ENCODE results near the gene CDK13. TPM values are rescaled to one million over a fixed set of nuclear protein-coding genes. Genes with fewer than 3 reads are reported as not detected.

CDK13 gene
- polyA plus RNA-seq, 1 experiment, result 24.1 TPM

DNA sequence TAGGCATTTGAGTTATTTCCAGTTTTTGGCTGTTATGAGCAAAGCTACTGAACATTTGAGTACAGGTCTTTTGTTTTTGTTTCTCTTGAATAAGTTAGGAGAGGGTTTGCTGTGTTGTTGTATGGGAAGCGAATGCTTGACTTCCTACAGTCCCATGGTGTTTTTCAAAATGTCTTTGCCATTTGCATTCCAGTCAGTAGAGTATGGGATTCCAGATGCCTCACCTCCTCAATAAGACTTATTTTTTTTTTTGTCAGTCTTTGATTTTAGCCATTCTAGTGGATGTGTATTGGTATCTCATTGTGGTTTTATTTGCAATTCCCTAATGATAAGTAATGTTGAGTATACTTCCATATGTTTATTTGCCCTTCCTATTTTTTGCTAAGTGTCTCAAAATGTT is 19.4 kb downstream of the CDK13 start:
- Histone ChIP-seq H3K4me3 (ENCODE audit: low read depth, low read length) (no peak overlapping the region), H3K36me3 (ENCODE audit: control insufficient read depth, insufficient read depth, low read length) (no peaks in the 10 kb centered on the region; the same call in 1 of the 2 replicates), H3K27me3 (ENCODE audit: control insufficient read depth, insufficient read depth, low read length) (no peaks in the 10 kb centered on the region)
- CTCF ChIA-PET, result interaction anchor here (0.7 kb wide), 1 partner anchor 14 kb away, joined by 3 read pairs; no protein-coding TSS in a partner anchor
- no peak for DNase-seq (ENCODE audit: low read depth)
- POLR2A ChIA-PET, result no interaction called here
- TF ChIP-seq, protein P1, sequence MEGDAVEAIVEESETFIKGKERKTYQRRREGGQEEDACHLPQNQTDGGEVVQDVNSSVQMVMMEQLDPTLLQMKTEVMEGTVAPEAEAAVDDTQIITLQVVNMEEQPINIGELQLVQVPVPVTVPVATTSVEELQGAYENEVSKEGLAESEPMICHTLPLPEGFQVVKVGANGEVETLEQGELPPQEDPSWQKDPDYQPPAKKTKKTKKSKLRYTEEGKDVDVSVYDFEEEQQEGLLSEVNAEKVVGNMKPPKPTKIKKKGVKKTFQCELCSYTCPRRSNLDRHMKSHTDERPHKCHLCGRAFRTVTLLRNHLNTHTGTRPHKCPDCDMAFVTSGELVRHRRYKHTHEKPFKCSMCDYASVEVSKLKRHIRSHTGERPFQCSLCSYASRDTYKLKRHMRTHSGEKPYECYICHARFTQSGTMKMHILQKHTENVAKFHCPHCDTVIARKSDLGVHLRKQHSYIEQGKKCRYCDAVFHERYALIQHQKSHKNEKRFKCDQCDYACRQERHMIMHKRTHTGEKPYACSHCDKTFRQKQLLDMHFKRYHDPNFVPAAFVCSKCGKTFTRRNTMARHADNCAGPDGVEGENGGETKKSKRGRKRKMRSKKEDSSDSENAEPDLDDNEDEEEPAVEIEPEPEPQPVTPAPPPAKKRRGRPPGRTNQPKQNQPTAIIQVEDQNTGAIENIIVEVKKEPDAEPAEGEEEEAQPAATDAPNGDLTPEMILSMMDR (IDR thresholded peaks at IDR 0.05; ENCODE audit: insufficient read depth, low read depth, low read length), result no peak

DNA sequence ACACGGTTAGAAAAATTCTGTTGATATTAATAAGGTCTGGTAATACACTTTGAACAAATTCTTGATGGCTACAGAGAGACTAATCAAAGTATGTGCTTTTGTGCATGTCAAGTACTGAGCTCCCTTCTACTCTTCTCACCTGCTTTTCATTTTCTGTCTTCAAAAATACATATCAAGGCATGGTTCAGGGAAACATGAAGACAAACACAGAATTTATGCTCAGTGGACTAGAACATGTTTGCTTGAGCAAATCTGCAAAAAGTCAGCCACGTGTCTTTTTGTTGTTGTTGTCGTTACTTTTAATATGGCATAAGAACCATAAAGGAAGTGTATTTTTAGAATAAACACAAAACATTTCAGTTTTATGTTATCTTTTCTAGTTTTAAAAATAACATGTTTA is 21.9 kb downstream of the CDK13 start:
- POLR2A ChIA-PET, result no interaction called here
- CTCF ChIA-PET, result interaction anchor here (0.7 kb wide), 1 partner anchor 1419 kb away, joined by 3 read pairs; no protein-coding TSS in a partner anchor
- no peak for DNase-seq (ENCODE audit: low read depth)
- TF ChIP-seq, protein P1 (IDR thresholded peaks at IDR 0.05; ENCODE audit: insufficient read depth, low read depth, low read length), result no peak
- Histone ChIP-seq H3K36me3 (ENCODE audit: control insufficient read depth, insufficient read depth, low read length) (no peaks in the 10 kb centered on the region; the same call in 1 of the 2 replicates), H3K27me3 (ENCODE audit: control insufficient read depth, insufficient read depth, low read length) (no peaks in the 10 kb centered on the region), H3K4me3 (ENCODE audit: low read depth, low read length) (no peak overlapping the region)

DNA sequence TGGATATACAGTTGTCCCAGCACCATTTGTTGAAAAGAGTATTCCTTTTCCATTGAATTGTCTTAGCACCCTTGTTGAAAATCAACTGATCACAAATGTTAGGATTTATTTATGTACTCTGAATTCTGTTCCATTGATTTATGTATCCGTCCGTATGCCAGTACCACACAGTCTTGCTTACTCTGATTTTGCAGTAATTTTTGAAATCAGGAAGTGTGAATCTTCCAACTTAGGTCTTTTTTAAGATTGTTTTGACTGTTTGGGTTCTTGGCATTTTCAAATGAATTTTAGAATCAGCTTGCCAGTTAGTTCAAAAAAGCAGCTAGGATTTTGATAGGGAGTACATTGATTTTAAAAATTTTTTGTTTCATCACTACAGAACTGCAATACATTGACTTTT is 23.7 kb downstream of the CDK13 start:
- no peaks in the 10 kb centered on the region; the same call in 1 of the 2 replicates for H3K36me3 ChIP-seq (ENCODE audit: control insufficient read depth, insufficient read depth, low read length)
- TF ChIP-seq, protein P1 (IDR thresholded peaks at IDR 0.05; ENCODE audit: insufficient read depth, low read depth, low read length), result no peak
- no peak for DNase-seq (ENCODE audit: low read depth)
- no peak overlapping the region for H3K4me3 ChIP-seq (ENCODE audit: low read depth, low read length)
- no peaks in the 10 kb centered on the region for H3K27me3 ChIP-seq (ENCODE audit: control insufficient read depth, insufficient read depth, low read length)
- CTCF ChIA-PET, result no interaction called here
- POLR2A ChIA-PET, result no interaction called here

DNA sequence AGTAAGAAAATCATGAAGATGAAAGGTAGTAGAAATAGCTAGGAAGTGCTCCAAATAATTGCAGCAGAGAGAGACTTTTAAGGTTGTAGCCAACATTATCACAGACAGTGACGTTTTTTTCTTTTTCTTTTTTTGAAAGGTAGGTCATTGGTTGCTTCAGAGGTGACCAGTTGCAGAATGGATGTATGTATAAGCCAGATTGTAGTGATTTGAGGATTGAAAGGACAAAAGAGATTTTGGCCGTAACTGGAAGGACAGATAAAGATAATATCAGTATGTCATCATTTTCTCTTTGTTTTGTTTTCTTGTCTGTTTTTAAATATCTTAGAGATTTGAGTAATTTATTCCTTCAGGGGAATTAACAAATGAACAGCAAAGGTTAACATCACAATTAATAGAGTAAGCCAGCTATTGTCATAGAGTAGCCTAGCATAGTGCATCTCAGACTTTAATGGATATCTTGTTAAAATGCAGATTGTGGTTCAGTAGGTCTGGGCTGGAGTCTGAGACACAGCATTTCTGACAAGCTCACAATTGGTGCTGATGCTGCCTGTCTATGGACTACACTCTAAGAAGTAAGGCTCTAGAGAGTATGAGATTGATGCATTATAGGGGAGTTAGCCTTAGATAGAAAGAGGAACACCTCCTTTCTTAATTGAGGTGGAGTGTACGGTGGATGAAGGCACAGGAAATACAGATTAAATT is 28.3 kb downstream of the CDK13 start:
- DNase-seq (ENCODE audit: low read depth), result no peak
- Histone ChIP-seq H3K4me3 (ENCODE audit: low read depth, low read length) (no peak overlapping the region), H3K36me3 (ENCODE audit: control insufficient read depth, insufficient read depth, low read length) (no peaks in the 10 kb centered on the region), H3K27me3 (ENCODE audit: control insufficient read depth, insufficient read depth, low read length) (no peaks in the 10 kb centered on the region)
- CTCF ChIA-PET, result interaction anchor here (1.1 kb wide), 1 partner anchor 11 kb away, joined by 3 read pairs; no protein-coding TSS in a partner anchor
- TF ChIP-seq, protein P1 (IDR thresholded peaks at IDR 0.05; ENCODE audit: insufficient read depth, low read depth, low read length), result no peak
- POLR2A ChIA-PET, result no interaction called here

DNA sequence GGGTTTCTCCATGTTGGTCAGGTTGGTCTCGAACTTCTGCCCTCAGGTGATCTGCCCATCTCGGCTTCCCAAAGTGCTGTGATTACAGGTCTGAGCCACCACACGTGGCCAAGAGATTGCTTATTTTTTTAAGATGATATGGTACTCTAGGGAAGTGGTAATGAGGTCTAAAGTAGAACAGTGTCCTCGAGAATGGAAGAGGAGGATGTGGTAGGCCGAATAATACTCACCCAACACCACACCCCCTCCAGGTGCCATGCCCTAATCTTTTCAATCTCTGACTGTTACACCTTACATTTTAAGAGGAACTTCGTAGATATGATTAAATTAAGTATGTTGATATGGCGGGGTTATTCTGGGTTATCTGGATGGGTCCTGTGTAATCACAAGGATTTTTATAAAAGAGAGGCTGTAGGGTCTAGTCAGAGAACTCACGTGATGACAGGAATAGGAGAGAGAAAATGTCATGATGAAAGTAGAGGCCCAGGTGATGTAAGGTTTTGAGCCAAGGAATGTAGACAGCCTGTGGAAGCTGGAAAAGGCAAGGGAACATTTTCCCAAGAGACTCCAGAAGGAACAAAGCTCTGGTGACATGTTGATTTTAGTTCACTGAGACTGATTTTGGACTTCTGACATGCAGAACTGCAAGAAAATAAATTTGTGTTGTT is 29.5 kb downstream of the CDK13 start:
- Histone ChIP-seq H3K4me3 (ENCODE audit: low read depth, low read length) (no peak overlapping the region), H3K27me3 (ENCODE audit: control insufficient read depth, insufficient read depth, low read length) (no peaks in the 10 kb centered on the region), H3K36me3 (ENCODE audit: control insufficient read depth, insufficient read depth, low read length) (no peaks in the 10 kb centered on the region)
- CTCF ChIA-PET, result interaction anchor here (1.1 kb wide), 1 partner anchor 10 kb away, joined by 3 read pairs; no protein-coding TSS in a partner anchor
- DNase-seq (ENCODE audit: low read depth), result no peak
- TF ChIP-seq, protein P1 (IDR thresholded peaks at IDR 0.05; ENCODE audit: insufficient read depth, low read depth, low read length), result no peak
- POLR2A ChIA-PET, result no interaction called here
